NCI-H2171 (cell line): ENCODE results near the gene CEND1.

Experiments used
- DNase-seq: peaks from one replicate; lab custom pipeline; 2025; lab: John Stamatoyannopoulos, UW

CEND1 gene

GRCh38 chr11:789943-790342 lies at the start of gene CEND1:
Gene CEND1 (minus strand): TSS chr11:790090. CDS start chr11:788576, 1,514 bp downstream.
- no peak for DNase-seq

- DNase-seq, result no peak
These were observed 49.4 kb upstream of the CEND1 start for GRCh38 chr11:839280-839623.

- DNase-seq, result no peak
These were observed 48.8 kb upstream of the CEND1 start for GRCh38 chr11:838441-839279.

GRCh38 chr11:837990-838307 lies 48.1 kb upstream of the CEND1 start:
- no peak for DNase-seq

GRCh38 chr11:837189-837989 lies 47.5 kb upstream of the CEND1 start:
- DNase-seq, result no peak

- DNase-seq, result no peak
These were observed 46.8 kb upstream of the CEND1 start for GRCh38 chr11:836700-837099.

GRCh38 chr11:836274-836673 lies 46.4 kb upstream of the CEND1 start:
- no peak for DNase-seq

GRCh38 chr11:834371-835316 lies 44.8 kb upstream of the CEND1 start:
- DNase-seq, result no peak

- no peak for DNase-seq
These were observed 44.0 kb upstream of the CEND1 start for GRCh38 chr11:833849-834311.

- DNase-seq, result peak; percentile 13
These were observed 43.4 kb upstream of the CEND1 start for GRCh38 chr11:833114-833791.

GRCh38 chr11:832529-833113 lies 42.7 kb upstream of the CEND1 start, which contains the start of gene CD151:
Gene CD151 (plus strand): TSS chr11:832952. CDS start chr11:836070, 3,118 bp downstream.
- no peak for DNase-seq

- no peak for DNase-seq
These were observed 42.2 kb upstream of the CEND1 start for GRCh38 chr11:831961-832528.

GRCh38 chr11:831118-831864 lies 41.4 kb upstream of the CEND1 start:
- DNase-seq, result no peak

- peak; percentile 66 for DNase-seq
These were observed 40.6 kb upstream of the CEND1 start for GRCh38 chr11:830295-831117.

GRCh38 chr11:829847-830294 lies 40.0 kb upstream of the CEND1 start:
- DNase-seq, result no peak

- no peak for DNase-seq
These were observed 39.4 kb upstream of the CEND1 start for GRCh38 chr11:829176-829846.

GRCh38 chr11:828506-829175 lies 38.8 kb upstream of the CEND1 start:
- DNase-seq, result no peak

GRCh38 chr11:827897-828192 lies 38.0 kb upstream of the CEND1 start, which contains the start of gene CRACR2B:
Gene CRACR2B (plus strand): TSS chr11:827919. CDS start chr11:828608, 689 bp downstream.
- no peak for DNase-seq
